CMK (cell line): Measurements from ENCODE around the gene AGAP1.
"Not testable (repeated sequence)": the region's sequence is repeated elsewhere in the genome, so short reads cannot be mapped to it uniquely, and the experiment has no call there.

ENCODE experiments used
- DNase-seq: peaks from one replicate; pipeline ENCODE4 v3.0.0-alpha.2; 2010; ENCODE audit warnings: low read depth

Gene AGAP1

DNA sequence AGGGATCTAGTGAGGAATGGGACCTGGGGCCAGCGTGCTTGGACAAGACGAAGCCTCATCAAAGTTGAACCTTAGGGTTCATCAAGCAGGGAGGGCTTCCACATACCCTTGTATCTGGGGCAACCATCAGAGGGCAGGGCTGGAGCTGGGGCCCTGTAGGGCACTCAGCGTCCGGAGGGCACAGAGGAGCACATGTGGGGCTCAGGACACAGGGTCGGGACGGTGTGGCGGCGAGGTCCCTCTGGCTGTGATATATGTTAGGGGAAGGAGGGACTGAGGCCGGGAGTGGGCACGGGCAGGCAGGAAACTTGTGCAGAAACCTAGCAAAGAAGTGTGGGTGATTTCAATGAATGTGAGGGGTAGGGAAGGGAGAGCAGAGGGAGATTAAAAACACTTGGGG lies 244.0 kb downstream of the AGAP1 start:
- DNase-seq = no peak

DNA sequence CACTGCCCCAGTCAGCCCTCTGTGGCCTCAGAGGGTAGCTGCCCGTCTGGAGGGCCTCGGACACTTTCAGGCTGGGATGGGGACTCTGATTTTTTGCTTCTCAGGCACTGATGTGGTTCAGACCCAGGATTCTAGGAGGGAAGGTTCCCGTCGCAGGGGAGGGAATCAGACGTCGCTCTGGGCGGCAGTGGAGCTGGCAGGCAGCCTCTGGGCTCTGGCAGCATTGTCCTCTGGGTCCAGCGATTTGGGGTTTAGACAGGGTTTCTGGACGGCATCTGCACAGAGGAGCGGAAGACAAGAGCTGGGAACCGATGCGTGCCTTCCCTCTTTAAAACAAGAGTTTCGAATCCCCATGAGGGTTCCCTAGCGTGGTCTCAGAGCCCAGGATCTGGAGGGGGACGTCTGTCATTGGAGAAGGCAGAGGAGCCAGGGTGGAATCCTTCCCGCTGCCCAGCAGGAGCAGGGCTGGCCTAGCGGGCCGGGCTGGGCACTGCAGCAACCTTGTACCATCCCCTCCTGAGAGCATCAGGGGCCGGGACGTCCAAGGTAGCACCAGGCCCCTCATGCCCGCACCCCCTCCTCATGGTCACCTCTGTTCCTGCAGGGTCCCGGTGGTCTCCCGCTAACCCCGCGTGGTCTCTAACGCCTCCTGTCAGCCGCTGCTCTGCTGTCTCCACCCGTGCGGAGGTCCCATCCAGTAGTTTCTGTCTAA lies 246.0 kb downstream of the AGAP1 start:
- no peak for DNase-seq

- DNase-seq = no peak
Observed at GRCh38 chr2:235740821-235741220, 247.0 kb downstream of the AGAP1 start.

GRCh38 chr2:235744161-235744560 lies 250.3 kb downstream of the AGAP1 start:
- DNase-seq = no peak

DNA sequence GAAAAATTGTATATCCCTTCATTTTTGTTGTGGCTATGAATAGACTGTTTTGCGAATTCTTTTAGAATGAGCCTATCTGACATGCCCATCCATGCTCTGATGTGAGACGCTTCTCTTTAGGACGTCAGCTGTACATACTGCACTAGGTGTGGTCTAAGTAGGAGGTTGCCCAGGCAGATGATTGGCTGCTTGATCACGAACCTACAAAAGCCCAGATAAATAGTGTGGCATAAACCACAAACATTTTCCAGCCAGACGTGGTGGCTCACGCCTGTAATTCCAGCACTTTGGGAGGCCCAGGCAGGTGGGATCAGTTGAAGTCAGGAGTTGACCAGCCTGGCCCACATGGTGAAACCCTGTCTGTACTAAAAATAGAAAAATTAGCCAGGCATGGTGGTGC lies 251.8 kb downstream of the AGAP1 start:
- DNase-seq = no peak

DNA sequence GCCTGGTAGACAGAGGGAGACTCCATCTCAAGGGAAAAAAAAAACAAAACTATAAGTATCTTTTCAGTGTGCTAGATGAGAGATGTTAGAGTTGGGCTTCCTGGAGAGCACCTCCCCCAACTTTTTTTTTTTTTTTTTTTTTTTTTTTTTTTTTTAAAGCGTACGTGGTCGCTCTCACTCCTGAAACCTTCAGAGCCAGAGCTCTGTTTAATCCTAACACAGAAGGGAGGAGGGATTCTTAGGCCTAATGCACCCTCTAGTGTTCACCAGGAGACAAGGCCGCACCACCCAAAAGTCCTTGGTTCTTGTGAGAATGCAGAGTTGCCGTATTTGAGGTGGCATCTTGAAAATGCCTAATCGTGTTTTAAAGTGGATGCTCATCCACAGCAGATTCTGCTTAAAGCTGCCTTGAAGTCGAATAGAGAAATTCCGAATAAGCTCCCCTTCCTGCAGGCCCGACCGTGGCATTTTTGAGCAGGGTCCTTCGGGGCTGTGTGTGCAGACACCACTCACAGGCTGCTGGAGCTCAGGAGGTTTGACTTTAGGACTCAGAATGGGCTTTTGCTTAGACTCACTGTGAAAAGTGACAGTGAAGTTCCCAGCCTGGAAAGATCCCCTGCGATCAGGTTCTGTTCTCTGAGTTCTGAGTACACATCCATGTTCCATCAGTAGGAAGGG lies 252.6 kb downstream of the AGAP1 start:
- peak; percentile 58 for DNase-seq

DNA sequence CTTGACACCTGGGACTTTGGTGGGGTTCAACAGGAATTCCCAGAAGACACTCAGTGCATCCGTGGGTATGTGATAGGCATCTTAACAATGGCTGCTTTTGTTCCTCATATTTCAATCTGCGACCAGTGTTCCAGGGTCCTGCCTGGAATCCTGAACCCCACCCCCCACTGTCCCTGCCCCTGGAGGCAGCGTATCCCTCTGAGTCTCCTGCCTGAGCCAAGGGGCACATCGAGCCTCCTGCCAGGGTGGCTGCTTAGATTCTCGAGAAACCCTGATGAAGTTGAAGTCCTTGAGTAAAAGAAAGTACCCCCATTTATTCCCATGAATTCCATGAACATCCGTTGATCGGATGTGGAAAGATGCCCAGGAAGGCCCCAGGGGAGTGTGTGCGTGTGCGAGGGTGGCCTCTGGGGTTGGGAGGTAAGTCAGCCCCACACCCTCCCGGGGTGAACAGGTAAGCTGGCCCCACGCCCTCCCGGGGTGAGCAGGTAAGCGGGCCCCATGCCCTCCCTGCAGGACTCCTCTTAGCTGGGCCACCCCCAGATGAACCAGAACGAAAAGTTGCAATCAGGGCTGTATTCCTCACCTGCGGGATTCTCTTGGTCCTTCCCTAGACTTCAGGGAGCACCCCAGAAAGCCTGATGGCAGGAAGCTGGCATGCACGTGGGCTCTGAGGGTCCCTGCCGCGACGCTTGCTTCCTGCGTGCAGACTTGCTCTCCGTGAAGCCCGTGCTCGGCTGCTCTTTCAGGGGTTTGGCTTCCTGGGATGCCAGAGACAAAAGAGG lies 253.3 kb downstream of the AGAP1 start:
- DNase-seq = no peak

DNA sequence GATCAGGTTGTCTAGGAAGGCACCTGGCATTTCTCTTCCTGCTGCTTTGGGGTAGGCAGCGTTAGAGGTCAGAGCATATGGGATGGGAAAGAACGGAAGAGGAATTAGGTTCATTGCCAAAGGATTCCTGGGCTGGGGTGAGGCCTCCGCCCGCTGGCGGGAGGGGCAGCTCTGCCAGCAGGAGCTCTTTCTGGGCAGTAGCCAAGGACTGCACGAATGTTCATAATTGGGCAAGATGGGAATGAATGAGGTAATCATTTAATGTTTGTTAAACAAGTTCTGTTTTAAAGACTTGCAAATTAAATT lies 253.9 kb downstream of the AGAP1 start:
- DNase-seq = no peak

GRCh38 chr2:235749121-235749770 lies 255.4 kb downstream of the AGAP1 start:
- DNase-seq = no peak

DNA sequence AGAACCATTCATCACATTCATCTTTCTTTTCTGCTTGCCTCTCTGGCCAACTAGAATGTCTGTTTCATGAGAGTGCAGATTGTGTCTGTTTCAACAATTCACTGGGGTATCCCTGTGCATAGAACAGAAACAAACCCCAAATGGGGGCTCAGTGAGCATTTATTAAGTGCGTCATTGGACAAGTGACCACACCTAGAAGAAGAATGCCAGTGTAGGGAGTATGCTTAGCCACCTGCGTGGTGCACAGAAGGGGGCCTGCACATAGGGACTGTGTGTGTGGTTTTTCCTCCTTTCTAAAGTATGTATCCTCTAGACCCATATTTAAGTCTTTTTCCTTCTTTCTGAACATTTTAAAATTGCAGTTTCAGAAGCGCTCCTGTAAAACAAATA lies 255.9 kb downstream of the AGAP1 start:
- no peak for DNase-seq

DNA sequence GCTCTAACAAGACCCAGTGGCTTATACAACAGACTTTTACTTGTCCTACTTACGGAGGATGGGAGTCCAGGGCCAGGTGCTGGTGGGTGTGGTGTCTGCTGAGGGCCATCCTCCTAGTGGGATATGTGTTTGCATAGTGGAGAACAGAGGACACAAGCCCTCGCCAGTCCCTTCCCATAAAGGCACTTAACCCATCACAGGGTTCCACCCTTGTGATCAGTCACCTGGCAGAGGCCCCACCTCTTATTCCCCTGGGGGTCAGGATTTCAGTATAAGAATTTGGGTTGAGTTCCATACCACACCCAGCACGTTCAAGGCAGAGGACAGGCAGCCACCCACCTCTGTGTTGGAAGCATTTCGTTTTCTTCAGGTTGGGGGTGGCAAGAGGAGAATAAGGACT lies 259.0 kb downstream of the AGAP1 start:
- no peak for DNase-seq

DNA sequence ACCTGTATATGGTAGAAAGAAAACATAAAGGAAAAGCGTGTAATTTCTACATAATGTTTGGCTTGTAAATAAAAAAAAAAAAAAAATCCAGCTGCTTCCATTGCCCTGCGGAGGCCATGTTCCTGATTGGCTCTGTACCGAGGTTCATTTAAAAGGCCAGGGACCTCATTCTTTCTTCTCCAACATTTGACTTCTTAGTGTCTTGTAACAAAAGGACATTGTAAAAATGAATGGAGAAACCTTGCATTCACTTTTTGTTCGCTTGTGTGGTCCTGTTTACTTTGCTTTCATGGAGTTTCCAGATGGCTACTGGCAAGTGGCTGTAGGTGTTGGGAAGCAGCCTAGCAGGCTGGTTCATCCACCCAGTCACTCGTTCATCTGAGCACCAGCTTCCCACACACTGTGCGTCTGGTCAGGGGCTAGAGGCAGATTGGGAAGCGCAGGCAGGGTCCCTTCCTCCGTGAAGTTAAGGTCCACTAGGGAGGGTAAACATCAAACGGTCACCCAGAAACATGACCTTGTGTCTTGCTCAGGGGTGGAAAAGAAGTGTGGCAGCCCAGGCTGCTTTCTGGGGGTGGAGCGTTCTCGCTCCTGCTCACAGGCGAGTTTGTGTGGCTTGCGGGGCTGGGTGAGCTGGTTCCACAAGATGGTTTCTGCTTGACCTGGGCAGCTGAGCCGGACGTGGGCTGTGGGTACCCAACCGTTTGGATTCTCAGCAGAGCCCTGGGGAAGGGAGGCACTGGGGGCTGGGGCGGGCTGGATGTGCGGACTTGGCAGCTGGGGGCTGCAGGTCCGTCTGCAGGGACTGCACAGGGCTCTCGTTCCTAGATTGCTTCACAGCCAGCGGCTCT lies 260.7 kb downstream of the AGAP1 start:
- no peak for DNase-seq

- no peak for DNase-seq
Observed at GRCh38 chr2:235756491-235756890, 262.6 kb downstream of the AGAP1 start.

DNA sequence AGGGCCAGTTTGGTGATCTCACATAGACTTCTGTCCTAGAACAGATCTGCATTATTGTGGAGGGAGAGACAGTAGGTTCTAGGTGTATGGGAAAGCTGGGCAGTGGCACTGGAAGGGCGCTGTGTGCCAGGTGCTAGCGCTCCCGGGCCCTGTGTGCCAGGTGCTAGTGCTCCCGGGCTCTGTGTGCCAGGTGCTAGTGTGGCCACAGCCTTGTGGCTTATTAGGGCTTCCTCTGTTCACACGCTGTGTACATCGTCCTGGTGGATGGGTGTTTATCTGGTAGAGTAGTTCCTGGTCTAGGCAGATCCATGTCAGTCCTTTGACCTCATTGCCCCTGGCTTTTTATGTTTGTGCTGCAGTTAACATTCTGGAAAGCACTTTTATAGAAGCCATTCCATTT lies 263.4 kb downstream of the AGAP1 start:
- DNase-seq = no peak

DNA sequence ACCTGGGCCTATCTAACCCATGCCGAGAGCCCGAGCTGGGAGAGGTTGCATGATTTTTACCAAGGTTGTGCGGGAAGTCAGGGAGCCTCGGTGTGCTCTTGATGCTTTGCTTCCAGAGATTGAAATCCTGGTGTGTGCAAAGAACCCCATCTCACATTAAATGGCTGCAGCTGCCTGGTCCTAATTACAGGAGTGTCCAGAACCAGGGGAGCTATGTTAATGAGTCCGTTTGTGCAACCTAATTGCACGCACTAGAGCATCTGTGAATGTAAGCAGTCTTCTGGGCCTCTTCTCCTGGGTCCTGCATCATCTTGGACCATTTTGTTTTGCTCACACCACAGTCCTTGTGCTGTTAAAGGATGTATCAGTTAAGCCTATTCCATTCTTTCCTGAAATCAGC lies 263.8 kb downstream of the AGAP1 start:
- no peak for DNase-seq

DNA sequence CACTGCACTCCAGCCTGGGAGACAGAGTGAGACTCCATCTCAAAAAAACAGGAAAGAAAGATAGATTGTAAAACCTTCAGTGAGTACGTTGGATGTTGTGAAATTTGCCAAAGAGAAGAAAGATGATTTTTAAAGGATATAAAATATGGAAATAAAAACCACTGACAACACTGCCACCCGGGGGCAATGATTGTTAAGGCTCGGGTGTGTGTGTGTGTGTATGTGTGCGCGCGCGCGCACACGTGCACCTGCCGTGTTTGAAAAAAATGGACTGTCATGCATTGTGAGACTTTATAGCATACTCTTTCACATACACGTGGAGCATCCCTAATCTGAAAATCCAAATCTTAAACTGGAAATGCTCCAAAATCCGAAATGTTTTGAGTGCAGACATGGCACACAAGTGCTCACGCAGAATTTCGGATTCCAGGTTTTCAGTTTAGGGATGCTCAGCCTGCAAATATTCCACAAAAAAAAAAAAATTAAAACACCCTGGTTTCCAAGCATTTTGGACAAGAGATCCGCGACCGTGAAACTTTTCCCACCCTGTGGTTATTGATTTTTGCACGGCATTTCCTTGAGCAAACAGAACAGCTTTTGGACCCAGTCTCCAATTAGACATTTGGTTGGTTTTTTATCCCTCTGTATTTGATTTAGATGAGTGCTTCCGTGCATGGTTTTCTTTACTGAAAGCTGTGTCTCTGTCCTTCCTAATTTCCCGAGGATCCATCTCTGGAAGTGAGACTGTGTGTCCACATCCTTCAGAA lies 269.2 kb downstream of the AGAP1 start:
- DNase-seq = no peak

DNA sequence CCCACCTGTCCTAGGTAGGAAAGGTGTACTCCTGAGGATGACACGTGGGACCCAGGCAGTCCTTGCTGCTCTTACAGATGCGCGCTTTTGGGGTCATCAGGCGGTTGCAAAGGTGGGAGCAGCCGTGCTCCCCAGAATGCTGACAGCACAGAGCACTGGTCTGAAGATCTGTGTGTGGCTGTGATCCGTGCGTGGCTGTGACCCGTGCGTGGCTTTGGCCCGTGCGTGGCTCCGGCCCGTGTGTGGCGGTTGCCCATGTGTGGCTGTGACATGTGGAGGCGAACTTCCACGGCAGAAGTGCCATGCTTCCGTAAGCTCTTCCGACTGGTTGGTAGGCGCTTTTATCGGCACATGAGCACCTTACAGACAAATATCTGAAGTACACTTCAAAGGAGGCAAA lies 270.0 kb downstream of the AGAP1 start:
- DNase-seq = no peak

GRCh38 chr2:235764478-235764877 lies 270.6 kb downstream of the AGAP1 start:
- not testable (repeated sequence) for DNase-seq

- DNase-seq = no peak
Observed at GRCh38 chr2:235765181-235765820, 271.5 kb downstream of the AGAP1 start.

DNA sequence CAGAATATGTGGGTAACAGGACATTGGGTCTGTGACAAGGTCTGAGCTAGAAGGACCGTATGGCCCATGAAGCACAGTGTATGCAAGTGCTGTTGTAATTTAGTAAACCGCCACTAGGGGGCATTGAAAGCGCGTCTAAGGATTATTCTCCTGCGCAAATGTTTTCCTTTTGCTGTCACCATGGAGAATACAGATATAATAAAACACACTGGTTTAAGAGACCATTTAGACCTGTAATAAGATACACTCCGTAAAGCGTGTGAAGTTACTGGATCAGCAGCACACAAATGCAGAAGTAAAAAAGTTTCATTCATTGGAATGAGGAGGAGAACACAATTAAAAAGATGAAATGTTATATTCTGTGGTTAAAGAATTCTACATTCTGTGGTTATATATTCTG lies 272.4 kb downstream of the AGAP1 start:
- DNase-seq = peak; percentile 42

DNA sequence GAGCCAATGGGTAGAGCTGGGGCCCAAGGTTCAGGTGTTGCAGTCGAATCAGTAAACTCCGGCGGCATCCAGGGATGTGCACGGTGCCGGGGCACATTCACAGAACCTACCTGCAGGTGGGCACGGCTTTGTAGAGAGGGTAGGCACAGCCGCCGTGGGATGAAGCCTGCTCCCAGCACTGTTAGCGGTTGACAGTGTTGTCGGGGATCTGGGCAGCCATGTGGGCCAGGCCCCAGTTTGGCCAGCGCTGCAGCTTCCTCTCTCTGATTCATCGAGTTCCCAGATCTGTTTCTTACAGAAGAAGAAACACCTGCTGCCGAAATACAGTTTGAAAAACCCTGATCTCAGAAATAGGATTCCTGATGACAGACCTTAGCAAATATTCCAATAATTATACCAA lies 274.8 kb downstream of the AGAP1 start:
- no peak for DNase-seq
